Subcutaneous adipose tissue (tissue), 4 donors: ENCODE results near the gene STAT2. TPM values are rescaled to one million over a fixed set of nuclear protein-coding genes. Genes with fewer than 3 reads are reported as not detected.

ENCODE experiments used
- total RNA-seq, 4 donors: library from RNA; depleted of rRNA; stranded (reverse); fragments of >200 nt; gene quantifications; one replicate each; pipeline ENCODE4 v1.1.0, GENCODE V29; 2016
- TF ChIP-seq, protein P1 (sequence below): fragments of 450-650 bp; IDR thresholded peaks from one replicate; pipeline ENCODE4 v1.5.1; 2016; ENCODE audit warnings: low read depth, mild to moderate bottlenecking, control low read depth, antibody characterized with exemption, moderate library complexity

Gene STAT2
- total RNA-seq, 4 donors from 2014 or later, result 86.7 to 274 (median 213) TPM

DNA sequence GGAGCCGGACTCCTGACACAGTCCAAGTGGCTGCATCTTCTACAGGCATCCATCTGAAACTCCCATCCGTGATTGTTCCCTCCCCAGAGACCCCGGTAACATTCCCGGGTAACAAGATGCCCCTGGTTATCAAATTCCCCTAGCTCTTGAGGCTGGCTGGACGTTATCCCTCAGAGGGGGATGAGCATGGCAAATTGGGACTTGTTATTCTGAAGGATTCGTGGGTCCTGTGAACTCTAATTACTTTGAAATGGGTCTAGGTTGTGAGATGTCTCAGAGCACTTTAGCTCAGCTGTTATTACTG, 25.5 kb downstream of the STAT2 start:
- TF ChIP-seq, protein P1, sequence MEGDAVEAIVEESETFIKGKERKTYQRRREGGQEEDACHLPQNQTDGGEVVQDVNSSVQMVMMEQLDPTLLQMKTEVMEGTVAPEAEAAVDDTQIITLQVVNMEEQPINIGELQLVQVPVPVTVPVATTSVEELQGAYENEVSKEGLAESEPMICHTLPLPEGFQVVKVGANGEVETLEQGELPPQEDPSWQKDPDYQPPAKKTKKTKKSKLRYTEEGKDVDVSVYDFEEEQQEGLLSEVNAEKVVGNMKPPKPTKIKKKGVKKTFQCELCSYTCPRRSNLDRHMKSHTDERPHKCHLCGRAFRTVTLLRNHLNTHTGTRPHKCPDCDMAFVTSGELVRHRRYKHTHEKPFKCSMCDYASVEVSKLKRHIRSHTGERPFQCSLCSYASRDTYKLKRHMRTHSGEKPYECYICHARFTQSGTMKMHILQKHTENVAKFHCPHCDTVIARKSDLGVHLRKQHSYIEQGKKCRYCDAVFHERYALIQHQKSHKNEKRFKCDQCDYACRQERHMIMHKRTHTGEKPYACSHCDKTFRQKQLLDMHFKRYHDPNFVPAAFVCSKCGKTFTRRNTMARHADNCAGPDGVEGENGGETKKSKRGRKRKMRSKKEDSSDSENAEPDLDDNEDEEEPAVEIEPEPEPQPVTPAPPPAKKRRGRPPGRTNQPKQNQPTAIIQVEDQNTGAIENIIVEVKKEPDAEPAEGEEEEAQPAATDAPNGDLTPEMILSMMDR, result no peak

DNA sequence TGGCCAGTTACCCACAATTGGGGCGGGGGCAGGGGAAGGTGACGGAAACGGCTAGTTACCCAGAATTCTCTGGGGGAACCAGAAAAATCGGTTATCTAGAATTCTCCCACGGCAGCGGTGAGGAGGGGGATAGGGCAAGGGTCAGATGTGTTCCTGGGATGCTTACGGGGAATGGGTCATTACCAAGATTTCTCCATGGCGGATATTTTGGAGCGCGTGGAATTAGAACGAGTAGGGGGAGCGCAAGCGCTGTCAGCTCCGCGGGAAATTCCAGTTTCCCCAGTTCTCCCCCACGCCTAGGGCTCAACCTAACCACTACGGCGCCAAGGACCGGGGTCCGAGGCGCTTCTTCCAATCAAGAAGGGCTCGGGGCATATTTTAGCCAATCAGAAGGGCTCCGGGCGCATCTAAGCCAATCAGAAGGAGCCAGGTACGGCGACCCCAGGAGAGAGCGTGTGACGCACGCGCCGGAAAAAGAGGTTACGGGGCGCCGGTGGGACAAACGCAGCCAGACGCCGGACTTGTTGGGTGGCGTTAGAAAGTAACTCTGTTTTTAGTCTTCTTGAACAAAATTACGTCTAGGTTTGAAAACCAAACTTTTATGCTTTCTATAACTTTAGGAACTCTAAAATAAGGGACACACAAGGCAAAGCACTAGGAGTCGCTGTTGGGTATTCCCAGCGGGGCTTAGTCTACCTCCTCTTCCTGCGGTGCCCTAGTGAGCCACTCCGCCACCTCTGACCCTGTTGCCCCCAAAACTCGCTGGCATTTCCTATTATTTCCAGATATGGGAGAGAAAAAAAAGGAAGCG, 26.0 kb downstream of the STAT2 start, which contains the start of gene PAN2:
Gene PAN2, minus strand, starts transcription at position 322 of the 811 bp plus-strand sequence. CDS start 906 bp downstream, outside the sequence.
- TF ChIP-seq, protein P1, result no peak

DNA sequence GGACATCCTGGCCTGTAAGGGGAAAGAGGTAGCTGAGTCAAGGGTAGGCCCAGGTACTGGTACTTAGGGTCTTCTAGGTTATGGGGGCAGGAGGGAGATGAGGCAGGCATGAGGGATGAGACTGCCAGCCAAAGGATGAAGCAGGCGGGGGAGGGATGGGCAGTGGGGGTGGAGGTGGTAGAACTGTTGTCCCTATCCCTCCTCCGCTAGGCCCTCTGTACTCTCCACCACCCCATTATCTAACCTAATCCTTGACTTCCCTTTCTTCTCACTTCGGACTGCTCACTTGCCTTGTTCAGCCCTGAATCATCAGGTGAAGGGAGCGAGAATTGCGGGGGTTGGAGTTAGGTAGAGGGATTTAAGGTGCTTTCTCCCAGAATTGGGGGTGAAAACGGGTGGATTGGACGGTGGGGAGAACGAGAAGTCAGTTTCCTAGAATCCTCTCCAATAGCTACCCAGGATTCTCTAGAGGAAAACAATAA, 26.7 kb downstream of the STAT2 start:
- TF ChIP-seq, protein P1, result no peak

DNA sequence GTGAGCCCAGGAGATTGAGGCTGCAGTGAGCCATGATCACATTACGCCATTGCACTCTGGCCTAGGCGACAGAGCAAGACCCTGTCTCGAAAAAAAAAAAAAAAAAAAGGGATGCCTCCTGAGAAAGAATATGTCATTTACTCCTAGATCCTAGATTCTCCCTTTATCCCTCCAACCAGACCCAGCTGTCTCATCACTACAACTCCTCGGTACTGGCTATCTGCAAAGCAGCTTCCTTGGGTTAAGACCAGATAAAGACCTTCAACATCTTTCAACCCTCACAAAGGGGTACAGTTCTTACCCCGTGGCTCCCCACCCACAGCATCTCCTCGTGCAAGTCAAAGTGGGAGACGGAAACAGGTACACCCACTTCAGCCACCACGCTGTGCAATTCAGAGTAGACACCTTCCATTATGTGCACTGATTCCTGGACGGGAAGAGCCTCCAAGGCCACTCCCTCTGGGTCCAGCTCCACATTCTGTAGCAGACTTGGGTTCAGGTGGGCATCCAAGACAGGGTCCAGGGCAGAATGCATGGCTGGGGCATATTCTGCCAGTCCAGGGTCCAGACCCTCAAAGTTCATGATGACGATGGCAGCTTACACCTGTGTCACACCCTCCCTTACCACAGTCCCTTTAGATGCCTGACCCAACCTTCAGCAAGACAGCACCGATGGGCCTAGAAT, 27.3 kb downstream of the STAT2 start:
- TF ChIP-seq, protein P1, result no peak

DNA sequence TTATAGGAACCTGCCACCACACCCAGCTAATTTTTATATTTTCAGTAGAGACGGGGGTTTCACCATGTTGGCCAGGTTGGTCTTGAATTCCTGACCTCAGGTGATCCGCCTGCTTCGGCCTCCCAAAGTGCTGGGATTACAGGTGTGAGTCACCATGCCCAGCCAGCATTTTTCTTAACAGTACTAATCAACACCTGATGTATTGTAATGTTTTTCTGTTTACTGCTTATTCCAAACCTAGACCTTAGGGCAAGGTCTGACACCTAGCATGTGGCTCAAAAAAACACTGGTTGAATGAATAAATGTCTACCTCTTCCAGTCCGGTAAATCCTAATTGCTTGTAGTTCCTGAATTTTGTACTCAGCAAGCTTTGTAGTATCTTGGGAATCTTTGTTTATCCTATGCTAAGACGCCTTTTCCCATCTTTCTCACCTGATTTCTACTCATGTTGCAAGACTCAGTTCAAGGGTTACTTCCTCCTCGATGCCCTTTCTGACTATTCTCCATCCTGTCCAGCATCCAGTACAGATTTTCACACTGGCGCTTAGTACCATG, 28.9 kb downstream of the STAT2 start:
- TF ChIP-seq, protein P1, result no peak

DNA sequence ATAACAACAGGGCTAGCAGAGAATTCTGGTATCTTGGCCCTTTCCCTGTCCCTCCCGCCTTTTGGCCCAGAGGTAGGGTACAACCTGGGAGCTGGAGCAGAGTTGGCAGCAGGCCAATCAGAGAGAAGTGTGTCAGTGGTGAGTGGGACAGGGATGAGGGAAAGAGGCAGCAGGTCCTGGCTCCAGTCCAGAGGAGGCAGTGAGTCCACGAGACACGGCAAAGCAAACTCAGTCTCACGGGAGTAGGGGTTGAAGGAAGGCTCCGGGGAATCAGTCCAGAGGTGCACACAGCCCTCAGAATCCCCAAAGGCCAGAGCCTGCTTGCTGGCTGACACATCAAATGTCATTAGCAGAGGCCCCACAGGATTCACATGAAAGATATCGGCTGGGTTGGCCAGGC, 33.4 kb downstream of the STAT2 start:
- TF ChIP-seq, protein P1, result no peak

DNA sequence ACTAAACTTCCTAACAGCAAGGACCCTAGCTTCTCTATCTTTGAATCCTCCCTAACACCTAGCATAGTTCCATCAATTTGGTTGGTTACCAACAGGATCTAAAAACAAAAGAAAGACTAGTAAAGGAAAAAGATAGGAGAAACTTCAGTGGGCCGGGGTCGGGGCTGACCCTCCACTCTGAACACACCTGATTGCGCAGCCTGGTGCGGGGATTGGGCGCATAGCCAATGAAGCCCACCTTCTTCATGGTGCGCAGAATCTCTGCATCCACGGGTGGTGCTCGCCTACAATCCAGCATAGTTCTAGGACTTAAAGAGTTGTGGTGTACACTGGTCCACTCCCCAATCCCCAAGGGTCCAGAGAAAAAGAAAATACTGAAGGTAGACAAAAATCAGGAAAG, 33.8 kb downstream of the STAT2 start:
- TF ChIP-seq, protein P1, result no peak
